GM21381 (cell line): ENCODE results near the gene UCK2.
A peak's percentile ranks its signal among the peaks of the same experiment; 100 is the strongest.

Experiments used
- ATAC-seq: cut with Tn5 transposase; IDR thresholded peaks from one replicate; pipeline ENCODE4 v1.9.1; 2021; ENCODE audit warnings: mild to moderate bottlenecking, moderate library complexity; ENCODE audit not compliant: unreplicated experiment

UCK2 gene

DNA sequence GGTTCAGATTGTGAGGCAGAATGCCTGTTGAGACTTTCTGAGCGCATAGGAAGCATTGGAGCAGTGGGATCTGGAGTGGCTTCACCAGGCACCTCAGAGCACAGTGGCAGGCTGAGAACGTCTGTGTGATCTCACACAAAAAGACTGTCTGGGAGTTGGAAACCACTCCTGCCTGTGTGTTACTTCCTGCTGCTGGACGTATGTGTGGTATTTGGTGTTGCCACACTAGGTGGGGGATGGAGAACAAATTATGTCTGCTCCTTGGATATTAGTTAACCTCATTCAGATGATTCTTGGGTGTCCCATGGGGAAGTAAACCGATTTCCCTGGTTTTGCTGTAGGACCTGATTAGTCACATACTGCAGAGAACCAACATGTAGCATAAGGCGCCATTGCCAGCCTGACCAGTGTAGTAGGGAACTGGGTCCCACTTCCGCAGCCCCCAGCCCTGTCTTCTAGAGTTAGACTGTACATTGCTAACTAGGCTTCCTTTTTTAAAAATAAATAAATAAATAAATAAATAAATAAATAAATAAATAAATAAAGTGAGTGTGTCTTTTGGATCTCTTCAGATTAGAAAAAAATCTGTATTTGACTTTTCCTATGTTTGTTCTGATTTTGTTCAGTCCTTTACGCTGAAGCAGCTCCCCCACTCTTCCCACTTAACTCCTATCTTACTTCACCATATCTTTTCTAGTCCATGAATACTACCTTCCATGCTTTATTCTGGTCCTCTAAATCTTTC lies 26.9 kb downstream of the UCK2 start:
- no peak for ATAC-seq

DNA sequence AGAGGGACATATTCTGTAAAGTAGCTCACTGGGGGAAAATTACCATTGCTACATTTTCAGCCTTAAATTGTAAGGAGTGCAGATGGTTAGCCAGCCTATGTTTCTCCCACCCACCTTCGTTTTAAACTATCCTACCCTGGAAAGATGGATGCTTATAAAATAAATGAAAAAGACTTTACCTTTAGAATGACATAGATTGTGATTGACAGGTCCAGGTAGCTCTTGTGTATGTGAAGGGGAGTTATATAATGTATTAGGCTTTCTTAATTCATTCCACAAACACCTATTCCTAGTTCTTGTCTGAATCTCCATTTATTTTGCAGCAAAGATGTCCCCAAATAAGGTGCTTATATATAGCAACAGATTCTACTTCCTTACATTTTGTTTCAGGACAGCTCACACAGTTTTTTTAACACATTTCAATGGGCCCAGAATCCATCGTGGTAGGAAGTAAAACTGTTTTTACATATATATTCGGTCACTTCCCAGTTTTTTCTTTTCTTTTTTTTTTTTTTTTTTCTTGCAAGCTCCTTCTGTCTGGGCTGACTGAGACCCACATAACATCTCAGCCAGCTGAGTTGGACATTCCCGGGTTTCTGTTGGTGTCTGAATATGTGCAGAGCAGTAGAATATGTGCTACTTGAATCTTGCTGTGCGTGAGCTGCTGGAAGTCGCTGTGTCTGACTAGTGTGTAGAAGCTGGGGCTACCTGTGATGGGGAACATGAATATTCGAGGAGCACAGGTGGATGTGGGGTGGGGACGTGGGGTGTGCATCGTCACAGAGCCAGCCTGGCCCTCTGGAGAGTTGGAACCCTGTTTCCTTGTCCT lies 27.8 kb downstream of the UCK2 start:
- ATAC-seq: no peak

GRCh38 chr1:165856021-165856420 lies 28.6 kb downstream of the UCK2 start:
- no peak for ATAC-seq

- no peak for ATAC-seq
Measured at GRCh38 chr1:165856606-165857005, 29.2 kb downstream of the UCK2 start.

DNA sequence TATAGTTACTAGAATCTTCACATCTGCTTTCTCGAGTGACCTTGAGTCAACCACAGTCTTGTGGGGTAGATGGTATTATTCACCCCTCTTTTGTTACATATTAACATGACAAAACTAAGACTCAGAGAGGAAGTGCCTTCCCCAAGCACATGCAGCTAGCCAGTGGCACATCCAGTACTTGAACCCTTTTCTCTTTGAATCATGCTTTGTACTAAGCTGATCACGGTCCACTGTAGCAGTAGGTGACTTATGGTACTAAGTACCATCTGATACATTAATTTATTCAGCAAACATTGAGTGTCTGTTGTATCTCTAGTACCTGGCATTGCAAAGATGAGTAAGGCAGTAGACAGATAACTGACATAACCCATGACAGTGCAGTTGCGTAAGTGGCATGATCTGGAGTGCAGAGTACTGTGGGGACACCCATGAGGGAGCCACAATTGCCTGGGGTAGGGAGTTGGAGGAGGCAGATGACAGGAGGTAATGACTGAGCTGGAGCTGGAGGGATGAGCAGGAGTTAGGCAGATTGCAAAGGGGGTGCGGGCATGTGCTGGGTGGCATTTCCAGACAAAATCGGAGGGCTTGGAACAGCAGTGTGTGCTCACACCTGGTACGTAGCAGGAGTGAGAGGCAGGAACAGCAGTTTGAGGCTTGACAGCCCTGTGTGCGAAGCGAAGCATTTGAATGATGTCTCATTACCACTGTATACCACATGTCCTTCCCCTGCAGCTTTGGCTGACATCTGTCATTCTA lies 29.8 kb downstream of the UCK2 start:
- peak; percentile 89 for ATAC-seq

DNA sequence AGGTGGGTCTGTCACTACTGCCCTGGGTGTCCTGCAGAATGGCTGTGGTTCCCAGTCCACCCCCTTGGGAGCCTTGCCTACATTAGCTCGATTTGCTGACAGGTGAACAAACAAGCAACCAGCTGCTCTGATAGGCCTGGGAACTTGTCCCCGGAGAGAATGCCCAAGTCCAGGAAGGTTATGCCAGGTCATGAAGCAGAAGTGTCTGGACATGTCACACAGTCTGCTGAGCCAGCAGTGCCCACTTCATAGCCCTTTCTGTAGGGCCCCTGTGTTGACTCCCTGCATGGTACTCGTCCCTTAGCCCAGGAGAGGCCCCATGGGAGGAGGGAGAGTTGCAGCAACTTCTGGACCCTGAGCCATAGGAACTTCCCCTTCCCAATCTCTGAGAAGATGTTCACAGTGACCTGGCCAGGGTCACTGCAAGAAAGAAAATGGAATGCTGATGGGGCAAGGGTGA lies 31.0 kb downstream of the UCK2 start:
- ATAC-seq: no peak

- ATAC-seq: no peak
Measured at GRCh38 chr1:165858967-165859845, 31.8 kb downstream of the UCK2 start.

GRCh38 chr1:165860065-165860464 lies 32.7 kb downstream of the UCK2 start:
- no peak for ATAC-seq

- no peak for ATAC-seq
Measured at GRCh38 chr1:165861911-165862310, 34.5 kb downstream of the UCK2 start.

GRCh38 chr1:165862448-165862847 lies 35.0 kb downstream of the UCK2 start:
- ATAC-seq: peak; percentile 49

- ATAC-seq: no peak
Measured at GRCh38 chr1:165863346-165863745, 35.9 kb downstream of the UCK2 start.

DNA sequence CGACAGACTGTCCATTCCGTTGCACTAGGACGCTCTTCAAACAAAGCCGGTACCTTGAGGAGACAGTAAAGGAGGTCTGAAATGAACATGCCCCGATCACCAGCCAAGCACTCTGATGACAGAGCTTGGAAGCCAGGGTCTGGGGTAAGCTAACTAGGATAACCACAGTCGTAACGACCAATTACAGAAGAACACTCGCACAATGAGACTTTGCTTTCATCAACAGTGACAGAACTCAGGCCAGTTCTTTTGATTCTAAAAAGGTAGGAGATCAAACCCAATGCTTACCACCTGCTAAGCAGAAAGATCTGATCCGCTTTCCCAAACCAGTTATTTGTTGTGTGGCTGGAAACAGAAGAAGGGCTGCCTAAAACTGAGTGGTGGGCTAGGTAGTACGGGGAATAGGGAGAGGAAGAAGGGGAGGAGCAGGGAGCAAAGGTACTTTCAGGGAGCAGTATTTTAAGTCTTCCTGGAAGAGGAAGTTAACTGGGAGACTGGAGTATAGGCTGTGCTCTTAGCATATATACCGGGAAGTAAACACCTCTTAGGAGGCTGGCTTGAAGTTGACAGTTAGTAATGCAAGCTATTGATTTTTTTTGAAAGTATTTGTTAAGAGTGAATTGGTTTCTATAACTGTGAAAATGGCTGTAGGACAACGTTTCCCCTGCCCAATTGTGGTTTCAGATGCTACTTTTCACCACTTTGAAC lies 38.4 kb downstream of the UCK2 start:
- ATAC-seq: no peak

DNA sequence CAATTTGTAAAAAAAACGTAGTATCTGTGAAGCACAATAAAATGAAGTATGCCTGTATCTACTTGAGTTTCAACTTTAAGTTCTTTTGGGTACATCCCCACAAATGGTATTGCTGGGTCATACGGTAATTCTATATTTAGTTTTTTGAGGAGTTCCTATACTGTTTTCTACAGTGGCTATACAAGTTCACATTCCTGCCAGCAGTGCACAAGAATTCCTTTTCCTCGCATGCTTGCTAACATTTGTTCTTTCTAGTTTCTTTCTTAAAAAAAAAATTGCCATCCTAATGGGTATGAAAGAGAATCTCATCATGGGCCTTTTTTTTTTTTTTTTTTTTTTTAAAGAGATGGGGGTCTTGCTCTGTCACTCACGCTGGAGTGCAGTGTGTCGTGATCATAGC lies 41.9 kb downstream of the UCK2 start:
- no peak for ATAC-seq

DNA sequence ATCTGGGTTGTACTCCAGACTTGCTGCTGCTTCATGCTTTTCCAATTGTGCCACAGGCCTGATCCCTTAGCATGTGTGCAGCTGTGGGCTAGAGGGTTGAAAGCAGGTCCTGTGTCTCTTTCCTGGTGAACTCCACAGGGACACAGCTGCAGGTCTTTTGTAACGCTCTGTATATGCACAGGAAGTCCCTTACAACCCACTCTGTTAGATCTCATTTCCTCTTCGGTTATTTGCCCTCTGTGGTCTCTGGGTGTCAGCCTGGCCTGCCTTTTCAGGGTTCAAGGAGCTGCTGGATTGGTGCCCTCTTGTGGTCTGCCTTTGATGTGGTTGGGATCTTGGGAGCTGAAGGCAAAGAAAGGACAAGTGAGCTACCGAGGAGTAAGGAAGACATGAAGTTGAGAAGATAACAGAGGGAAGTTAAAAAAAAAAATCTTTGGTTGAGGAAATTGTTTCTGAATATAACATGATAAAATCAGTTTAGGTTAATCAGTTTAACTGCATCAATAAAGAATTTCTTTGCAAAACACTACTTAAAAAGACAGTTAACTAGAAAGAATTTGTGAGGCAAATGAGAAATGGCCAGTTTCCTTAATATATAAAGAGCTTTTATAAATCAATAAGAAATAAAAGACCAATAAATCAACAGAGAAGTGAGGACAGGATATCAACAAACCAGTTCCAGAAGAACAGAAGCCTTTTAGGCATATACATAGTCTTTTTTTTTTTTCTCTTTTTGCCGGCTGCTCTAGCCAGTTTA lies 44.1 kb downstream of the UCK2 start:
- peak; percentile 82 for ATAC-seq

- no peak for ATAC-seq
Measured at GRCh38 chr1:165873481-165873880, 46.1 kb downstream of the UCK2 start.

GRCh38 chr1:165874643-165875042 lies 47.2 kb downstream of the UCK2 start:
- ATAC-seq: no peak

- peak; percentile 32 for ATAC-seq
Measured at GRCh38 chr1:165875171-165875570, 47.8 kb downstream of the UCK2 start.

GRCh38 chr1:165875604-165876003 lies 48.2 kb downstream of the UCK2 start:
- no peak for ATAC-seq

DNA sequence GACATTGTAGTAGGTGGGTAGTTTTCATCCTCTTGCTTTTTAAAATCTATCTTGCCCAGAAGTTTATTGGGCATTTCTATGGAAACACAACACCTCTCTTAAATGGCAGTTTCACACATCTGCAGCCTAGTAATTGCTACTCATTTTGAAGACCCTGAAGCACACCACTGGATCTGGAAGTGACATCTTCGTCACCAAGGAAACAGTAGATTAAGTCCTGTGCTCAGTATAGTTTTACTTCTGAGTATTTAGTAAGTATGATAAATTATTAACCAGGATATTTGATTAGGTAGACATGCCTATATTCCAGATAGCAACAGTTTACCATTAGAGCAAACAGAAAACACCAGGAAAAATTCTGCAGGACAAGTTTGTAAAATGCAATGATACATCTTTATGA lies 48.7 kb downstream of the UCK2 start:
- ATAC-seq: peak; percentile 32
